RWPE2 (cell line): ENCODE results near the gene WEE1.
"Not testable (repeated sequence)": the region's sequence is repeated elsewhere in the genome, so short reads cannot be mapped to it uniquely, and the experiment has no call there.

Experiments used
- ATAC-seq: fragments of 200-7000 bp; cut with Tn5 transposase; 3 replicates; pipeline ENCODE4 v1.9.1; 2021; ENCODE audit warnings: low read depth
- DNase-seq: peaks from one replicate; pipeline ENCODE4 v3.0.0-alpha.2; 2020; ENCODE audit warnings: low spot score
- H3K27ac ChIP-seq: fragments of 450-650 bp; 2 replicates; pipeline ENCODE4 v1.5.1; 2017; ENCODE audit warnings: mild to moderate bottlenecking; ENCODE audit not compliant: poor library complexity, severe bottlenecking
- H3K27me3 ChIP-seq: fragments of 250-450 bp; sonication (Bioruptor Pico); 2 replicates; pipeline ENCODE4 v1.5.1; 2021; ENCODE audit warnings: mild to moderate bottlenecking, moderate library complexity; ENCODE audit not compliant: insufficient read depth, poor library complexity, severe bottlenecking
- H3K36me3 ChIP-seq: fragments of 250-450 bp; sonication (Bioruptor Pico); 2 replicates; pipeline ENCODE4 v1.5.1; 2020; ENCODE audit warnings: low read depth, mild to moderate bottlenecking, moderate library complexity
- H3K4me1 ChIP-seq: fragments of 250-450 bp; sonication (Bioruptor Pico); 2 replicates; pipeline ENCODE4 v1.5.1; 2021; ENCODE audit warnings: mild to moderate bottlenecking, moderate library complexity; ENCODE audit not compliant: insufficient read depth, poor library complexity, severe bottlenecking
- H3K4me3 ChIP-seq: fragments of 250-450 bp; sonication (Bioruptor Pico); 2 replicates; pipeline ENCODE4 v1.5.1; 2021; ENCODE audit warnings: mild to moderate bottlenecking, moderate library complexity; ENCODE audit not compliant: severe bottlenecking
- H3K9me3 ChIP-seq: fragments of 250-450 bp; sonication (Bioruptor Pico); 2 replicates; pipeline ENCODE4 v1.5.1; 2021; ENCODE audit warnings: mild to moderate bottlenecking, moderate library complexity; ENCODE audit not compliant: severe bottlenecking
- CTCF ChIP-seq: fragments of 450-650 bp; IDR thresholded peaks from one replicate; pipeline ENCODE4 v1.5.1; 2017; ENCODE audit warnings: mild to moderate bottlenecking, moderate library complexity; ENCODE audit not compliant: poor library complexity, severe bottlenecking

The WEE1 gene

GRCh38 chr11:9601037-9601875, 27.8 kb downstream of the WEE1 start:
- ATAC-seq = peak; percentile 37
- peaks cover 5% of the 10 kb centered on the region for H3K4me1 ChIP-seq
- no peaks in the 10 kb centered on the region for H3K36me3 ChIP-seq
- peak overlapping the region; percentile 21 for H3K27ac ChIP-seq
- no peaks in the 10 kb centered on the region for H3K27me3 ChIP-seq
- no peak for TF ChIP-seq CTCF
- no peaks in the 10 kb centered on the region for H3K9me3 ChIP-seq
- DNase-seq = no peak
- H3K4me3 ChIP-seq = no peak overlapping the region

- H3K9me3 ChIP-seq = no peaks in the 10 kb centered on the region
- no peaks in the 10 kb centered on the region for H3K36me3 ChIP-seq
- H3K27ac ChIP-seq = no peak overlapping the region
- DNase-seq (no peak), ATAC-seq (no peak)
- no peaks in the 10 kb centered on the region for H3K27me3 ChIP-seq
- H3K4me3 ChIP-seq = no peak overlapping the region
- no peak for TF ChIP-seq CTCF
- H3K4me1 ChIP-seq = peaks cover 5% of the 10 kb centered on the region
Measured at GRCh38 chr11:9601876-9602199, 28.4 kb downstream of the WEE1 start.

- not testable (repeated sequence) for H3K4me3 ChIP-seq, ATAC-seq, H3K4me1 ChIP-seq, H3K27ac ChIP-seq, DNase-seq, H3K9me3 ChIP-seq, H3K27me3 ChIP-seq, H3K36me3 ChIP-seq
Measured at GRCh38 chr11:9603214-9603613, 29.7 kb downstream of the WEE1 start.

- DNase-seq (no peak), ATAC-seq (no peak)
- H3K27me3 ChIP-seq = no peaks in the 10 kb centered on the region
- peaks cover 5% of the 10 kb centered on the region for H3K4me1 ChIP-seq
- no peak overlapping the region for H3K4me3 ChIP-seq
- no peaks in the 10 kb centered on the region for H3K9me3 ChIP-seq
- no peak for TF ChIP-seq CTCF
- no peaks in the 10 kb centered on the region for H3K36me3 ChIP-seq
- no peak overlapping the region for H3K27ac ChIP-seq
Measured at GRCh38 chr11:9604134-9604533, 30.7 kb downstream of the WEE1 start.

GRCh38 chr11:9605742-9606141, 32.3 kb downstream of the WEE1 start:
- no peak for DNase-seq
- H3K27ac ChIP-seq = no peak overlapping the region
- TF ChIP-seq CTCF = no peak
- no peaks in the 10 kb centered on the region for H3K36me3 ChIP-seq
- H3K4me1 ChIP-seq = peaks cover 5% of the 10 kb centered on the region
- no peak for ATAC-seq
- no peaks in the 10 kb centered on the region for H3K9me3 ChIP-seq
- H3K4me3 ChIP-seq = no peak overlapping the region
- H3K27me3 ChIP-seq = no peaks in the 10 kb centered on the region
